Glomerular endothelial cell (primary cell): ENCODE measurements around the gene ADCY2. TPM values are rescaled to one million over a fixed set of nuclear protein-coding genes. Genes with fewer than 3 reads are reported as not detected.

Experiments
- DNase-seq: peaks from one replicate; pipeline ENCODE4 v3.0.0-alpha.2; 2011; ENCODE audit warnings: low read depth, low spot score; ENCODE audit errors: extremely low read depth
- total RNA-seq: library from RNA; depleted of rRNA; stranded (reverse); fragments of >200 nt; gene quantifications from 2 replicates; pipeline ENCODE4 v1.2.3, GENCODE V29; 2015

Gene ADCY2
- total RNA-seq, 1 donor from 2014 or later, result not detected

DNA sequence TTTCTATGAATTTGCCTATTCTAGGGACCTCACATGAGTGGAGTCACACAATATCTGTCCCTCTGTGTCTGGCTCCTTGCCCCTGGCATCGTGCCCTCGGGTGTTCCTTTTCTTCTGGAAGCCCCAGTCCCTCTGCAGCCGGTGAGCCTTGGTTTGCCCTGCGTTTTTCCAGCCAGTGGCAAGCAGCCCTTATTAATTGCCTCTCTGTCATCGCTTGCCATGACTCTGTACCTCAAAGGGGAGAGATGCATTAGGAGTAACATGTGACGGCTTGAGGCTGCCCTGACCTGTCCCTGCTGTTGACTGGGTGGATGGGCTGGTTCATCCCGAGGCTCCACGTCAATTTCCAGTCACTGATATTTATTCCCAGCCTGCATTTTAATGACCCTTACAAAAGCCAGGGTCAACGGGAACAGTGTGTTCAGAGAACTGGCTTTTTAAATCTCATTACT is 367.7 kb downstream of the ADCY2 start:
- no peak for DNase-seq

DNA sequence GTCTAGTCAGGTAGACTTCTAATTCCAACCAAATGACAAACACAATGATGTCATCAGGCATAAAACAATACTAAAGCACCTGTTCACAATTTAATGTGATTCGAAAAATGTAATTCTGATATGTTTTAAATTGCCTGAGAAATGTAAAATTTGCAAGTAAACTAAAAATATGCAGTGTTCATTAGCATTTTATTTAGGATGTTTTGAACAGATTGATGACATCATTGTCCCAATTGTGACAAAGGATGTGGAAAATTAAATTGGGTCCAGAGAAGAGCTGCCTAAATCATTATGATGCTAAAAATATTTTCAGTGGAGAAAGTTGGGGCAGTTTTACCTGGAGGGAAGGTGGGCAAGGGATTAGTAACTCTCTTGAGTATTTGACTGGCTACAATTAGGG is 368.5 kb downstream of the ADCY2 start:
- DNase-seq, result no peak

DNA sequence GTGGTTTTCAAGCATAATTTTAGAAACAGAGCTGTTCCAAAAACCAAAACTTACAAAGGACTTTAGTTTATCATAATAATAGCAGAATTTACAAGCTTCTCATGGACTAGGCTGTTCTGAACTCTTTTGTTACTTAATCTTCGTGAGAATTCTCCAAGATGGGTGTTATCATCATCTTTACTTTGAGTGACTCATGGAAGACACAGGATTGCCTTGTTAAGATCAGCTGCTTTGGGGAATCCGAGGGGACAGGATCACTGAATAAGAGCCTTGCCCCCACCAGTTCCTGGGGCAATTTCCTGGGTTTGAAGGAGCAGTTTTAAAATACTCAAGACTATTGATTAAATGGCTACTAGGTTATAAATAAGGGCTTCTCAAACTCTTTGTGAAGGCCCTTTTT is 374.5 kb downstream of the ADCY2 start:
- DNase-seq, result no peak

GRCh38 chr5:7772141-7772540 is 376.2 kb downstream of the ADCY2 start:
- no peak for DNase-seq

DNA sequence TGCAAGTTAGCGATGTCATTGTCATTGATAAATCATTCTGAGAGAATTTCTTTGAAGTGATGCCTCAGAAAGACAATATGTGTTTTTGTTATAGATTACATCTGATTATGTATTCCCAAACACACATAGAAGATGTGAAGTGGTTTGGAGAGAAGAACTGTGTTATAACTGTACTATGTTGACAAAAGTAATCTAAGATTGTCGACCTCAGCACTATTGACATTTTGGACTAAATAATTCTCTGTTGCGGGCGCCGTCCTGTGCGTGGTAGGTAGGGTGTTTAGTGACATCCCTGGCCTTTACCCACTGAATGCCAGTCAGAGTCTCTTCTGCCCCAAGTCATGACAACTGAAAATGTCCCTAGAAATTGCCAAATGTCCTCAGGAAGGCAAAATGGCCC is 377.2 kb downstream of the ADCY2 start:
- DNase-seq, result no peak

GRCh38 chr5:7776442-7776841 is 380.5 kb downstream of the ADCY2 start:
- DNase-seq, result no peak

- DNase-seq, result no peak
These were observed 383.4 kb downstream of the ADCY2 start for GRCh38 chr5:7779019-7780005.

DNA sequence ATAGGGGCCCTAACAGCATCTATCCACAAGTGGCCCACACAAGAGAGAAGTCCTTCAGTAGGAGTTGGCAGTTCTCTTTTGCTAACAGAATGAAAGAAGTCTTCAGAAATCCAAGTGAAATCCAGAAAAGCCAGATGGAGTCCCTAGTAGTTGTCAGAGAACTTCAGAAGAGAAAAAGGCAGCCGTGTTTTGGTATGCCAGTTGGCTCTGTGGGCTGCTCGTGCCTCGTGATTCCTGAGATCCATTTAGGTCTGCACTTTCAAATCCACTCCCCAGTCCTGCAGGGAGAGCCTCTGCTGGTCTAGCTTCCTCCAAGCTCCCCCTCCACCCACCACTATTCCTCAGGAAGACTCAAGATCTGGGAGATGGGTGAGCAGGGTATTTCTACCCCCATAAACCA is 386.0 kb downstream of the ADCY2 start:
- no peak for DNase-seq

- no peak for DNase-seq
These were observed 388.9 kb downstream of the ADCY2 start for GRCh38 chr5:7784683-7785380.

GRCh38 chr5:7787770-7788169 is 391.8 kb downstream of the ADCY2 start:
- no peak for DNase-seq

GRCh38 chr5:7789567-7789966 is 393.6 kb downstream of the ADCY2 start:
- DNase-seq, result no peak

- DNase-seq, result no peak
These were observed 398.0 kb downstream of the ADCY2 start for GRCh38 chr5:7793895-7794294.

GRCh38 chr5:7794311-7794710 is 398.4 kb downstream of the ADCY2 start:
- DNase-seq, result no peak

GRCh38 chr5:7794823-7795222 is 398.9 kb downstream of the ADCY2 start:
- no peak for DNase-seq

DNA sequence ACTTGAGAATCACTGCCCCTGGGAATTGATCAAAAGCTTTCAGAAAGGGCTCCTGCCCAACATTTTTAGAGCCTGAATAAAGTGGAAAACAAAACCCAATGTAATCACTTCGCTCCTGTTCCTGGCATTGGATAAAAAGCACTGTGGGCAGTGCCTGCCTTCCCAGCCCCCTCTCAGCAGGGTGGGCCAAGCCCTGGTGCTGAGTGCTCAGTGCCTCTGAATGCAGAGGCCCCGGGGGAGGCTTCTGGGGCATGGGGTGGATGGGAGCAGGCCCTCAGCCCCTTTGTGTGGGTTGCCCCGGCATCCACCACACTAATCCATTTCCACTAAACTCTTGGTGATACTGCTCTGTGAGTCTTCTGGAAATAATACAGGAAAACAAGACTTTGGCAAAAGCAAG is 399.4 kb downstream of the ADCY2 start:
- DNase-seq, result no peak

DNA sequence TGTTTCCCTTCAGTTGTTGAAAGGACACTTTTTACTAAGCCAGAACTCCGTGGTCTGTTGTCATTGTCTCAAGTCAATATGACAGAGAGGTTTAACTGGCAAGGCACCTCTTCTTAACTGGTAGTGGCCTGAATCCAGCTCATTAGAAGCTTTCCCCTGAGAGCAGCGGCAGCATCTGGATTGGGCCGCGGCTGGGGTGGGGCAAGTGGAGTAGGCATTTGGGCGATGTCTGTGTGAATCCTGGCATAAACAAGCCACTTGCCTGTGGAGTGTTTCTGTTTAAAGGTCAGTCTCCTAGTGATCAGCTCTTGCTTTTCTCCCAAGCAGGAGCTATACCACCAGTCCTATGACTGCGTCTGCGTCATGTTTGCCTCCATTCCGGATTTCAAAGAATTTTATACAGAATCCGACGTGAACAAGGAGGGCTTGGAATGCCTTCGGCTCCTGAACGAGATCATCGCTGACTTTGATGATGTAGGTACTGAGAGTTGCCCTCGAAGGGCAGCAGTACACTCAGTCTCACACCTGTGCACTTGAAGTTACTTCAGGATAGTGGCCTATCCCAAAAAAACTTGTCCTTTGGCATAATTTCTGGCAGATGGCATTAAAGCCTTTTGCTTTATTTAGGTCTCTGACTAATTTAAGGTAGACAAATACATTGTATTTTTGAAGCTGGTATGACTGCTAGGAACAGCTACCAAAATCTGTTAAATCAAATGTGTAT is 406.1 kb downstream of the ADCY2 start:
- DNase-seq, result no peak

- DNase-seq, result no peak
These were observed 406.9 kb downstream of the ADCY2 start for GRCh38 chr5:7802855-7803254.

DNA sequence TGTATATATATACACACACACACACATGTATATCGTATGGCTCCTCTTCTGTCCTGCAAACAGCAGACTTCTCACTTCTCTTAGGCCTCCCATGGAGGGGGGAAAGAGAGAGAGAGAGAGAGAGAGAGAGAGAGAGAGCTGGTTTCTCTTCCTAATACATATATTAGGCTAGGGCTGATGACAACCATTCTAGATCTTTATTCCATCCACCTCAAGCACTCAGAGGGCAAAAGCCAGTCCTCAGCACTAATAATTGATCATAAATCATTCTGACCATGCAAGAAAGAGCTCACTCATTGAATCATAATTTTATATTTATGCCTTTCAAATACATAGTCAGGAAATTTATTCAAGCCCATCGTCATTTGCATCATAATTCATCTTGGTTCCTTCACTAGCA is 408.0 kb downstream of the ADCY2 start:
- no peak for DNase-seq

GRCh38 chr5:7805379-7805778 is 409.4 kb downstream of the ADCY2 start:
- DNase-seq, result no peak

DNA sequence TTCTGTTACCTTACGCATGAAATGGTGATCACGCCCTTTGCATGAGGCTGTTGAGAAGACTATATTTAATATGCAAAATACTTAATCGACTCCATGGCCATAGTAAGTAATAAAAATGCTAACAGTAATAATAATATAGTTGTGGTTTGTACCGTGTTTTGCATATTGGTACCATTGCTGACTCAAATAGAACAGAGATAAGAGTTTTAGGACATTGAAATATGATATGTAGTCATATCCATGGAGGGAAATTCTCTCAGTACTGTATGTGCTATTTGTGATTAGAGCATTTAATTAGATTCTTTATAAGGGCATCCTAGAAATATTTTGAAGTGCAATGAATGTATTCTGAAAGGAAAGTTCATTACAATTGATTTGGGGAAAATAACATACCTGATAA is 413.1 kb downstream of the ADCY2 start:
- DNase-seq, result no peak

GRCh38 chr5:7811715-7812114 is 415.8 kb downstream of the ADCY2 start:
- no peak for DNase-seq
